ENCODE measurements around the gene ATG4A.

The ATG4A gene

GRCh38 chrX:108177351-108178142 lies 86.0 kb downstream of the ATG4A start (continued):
- TF ChIP-seq POU6F1 (CRISPR knock-in tag; IDR thresholded peaks at IDR 0.05; ENCODE audit: borderline replicate concordance, low read depth) (no peak), ZNF8 (CRISPR knock-in tag; IDR thresholded peaks at IDR 0.05) (no peak), ISL1 (CRISPR knock-in tag; IDR thresholded peaks at IDR 0.05) (no peak)

- no peak for ATAC-seq
- TF ChIP-seq ZFP30 (CRISPR knock-in tag; IDR thresholded peaks at IDR 0.05), result no peak
Measured at GRCh38 chrX:108178143-108178498, 86.5 kb downstream of the ATG4A start.

- ATAC-seq, result peak; percentile 51; the same call in 2 of the 3 replicates
- no peak for TF ChIP-seq SNAI2 (CRISPR knock-in tag; IDR thresholded peaks at IDR 0.05)
- no peak for TF ChIP-seq PATZ1 (CRISPR knock-in tag; IDR thresholded peaks at IDR 0.05; ENCODE audit: borderline replicate concordance)
- TF ChIP-seq ZFP30 (CRISPR knock-in tag; IDR thresholded peaks at IDR 0.05), result no peak
- no peak for TF ChIP-seq ZNF8 (CRISPR knock-in tag; IDR thresholded peaks at IDR 0.05)
- no peak for TF ChIP-seq BACH2 (CRISPR knock-in tag; IDR thresholded peaks at IDR 0.05; ENCODE audit: borderline replicate concordance)
- no peak for TF ChIP-seq GLIS3 (CRISPR knock-in tag; IDR thresholded peaks at IDR 0.05)
- TF ChIP-seq ZNF565 (CRISPR knock-in tag; conservative IDR thresholded peaks at IDR 0.05; ENCODE audit: low read depth), result no peak
- TF ChIP-seq PPARA (CRISPR knock-in tag; IDR thresholded peaks at IDR 0.05; ENCODE audit: borderline replicate concordance), result no peak
- no peak for TF ChIP-seq TOX (CRISPR knock-in tag; IDR thresholded peaks at IDR 0.05; ENCODE audit: borderline replicate concordance)
- TF ChIP-seq ESRRG (CRISPR knock-in tag; IDR thresholded peaks at IDR 0.05), result no peak
- TF ChIP-seq ZNF70 (CRISPR knock-in tag; IDR thresholded peaks at IDR 0.05), result no peak
- TF ChIP-seq OSR1 (CRISPR knock-in tag; IDR thresholded peaks at IDR 0.05), result no peak
- no peak for TF ChIP-seq TSHZ2 (CRISPR knock-in tag; IDR thresholded peaks at IDR 0.05)
- TF ChIP-seq CSDC2 (CRISPR knock-in tag; IDR thresholded peaks at IDR 0.05), result no peak
Measured at GRCh38 chrX:108186811-108187210, 95.2 kb downstream of the ATG4A start.

GRCh38 chrX:108198420-108198819 lies 106.8 kb downstream of the ATG4A start:
- no peak for TF ChIP-seq PPARA (CRISPR knock-in tag; IDR thresholded peaks at IDR 0.05; ENCODE audit: borderline replicate concordance)
- TF ChIP-seq ZC3H10 (CRISPR knock-in tag; IDR thresholded peaks at IDR 0.05), result no peak
- no peak for TF ChIP-seq ZFP30 (CRISPR knock-in tag; IDR thresholded peaks at IDR 0.05)
- no peak for TF ChIP-seq GLIS3 (CRISPR knock-in tag; IDR thresholded peaks at IDR 0.05)
- no peak for TF ChIP-seq ZFP3 (CRISPR knock-in tag; IDR thresholded peaks at IDR 0.05)
- no peak for TF ChIP-seq CSRNP3 (CRISPR knock-in tag; IDR thresholded peaks at IDR 0.05)
- no peak for TF ChIP-seq ISL1 (CRISPR knock-in tag; IDR thresholded peaks at IDR 0.05)
- TF ChIP-seq SNAI2 (CRISPR knock-in tag; IDR thresholded peaks at IDR 0.05), result no peak
- TF ChIP-seq CREB5 (CRISPR knock-in tag; IDR thresholded peaks at IDR 0.05; ENCODE audit: low read depth), result no peak
- ATAC-seq, result no peak
